Cardiac fibroblast (primary cell): ENCODE measurements around the gene TGM1.

Experiments
- DNase-seq, 2 donors: peaks; one replicate each; pipeline versions ENCODE4 v3.0.0 to v3.0.0-alpha.2; 2010; ENCODE audit warnings: low read depth in 2 of 2
- H3K4me3 ChIP-seq, 2 donors: replicated peaks in 1 of 2; 1 replicate in 1 of 2; 2 replicates in 1 of 2; pipeline ENCODE4 v1.5.1; 2011; ENCODE audit warnings: low read depth in 2 of 2, low read length in 2 of 2, mild to moderate bottlenecking in 2 of 2, moderate library complexity in 1 of 2
- TF ChIP-seq, protein P1 (sequence below): IDR thresholded peaks from one replicate; pipeline ENCODE4 v1.5.1; 2011; ENCODE audit warnings: low read depth, mild to moderate bottlenecking, low read length, inconsistent platforms

TGM1 gene

DNA sequence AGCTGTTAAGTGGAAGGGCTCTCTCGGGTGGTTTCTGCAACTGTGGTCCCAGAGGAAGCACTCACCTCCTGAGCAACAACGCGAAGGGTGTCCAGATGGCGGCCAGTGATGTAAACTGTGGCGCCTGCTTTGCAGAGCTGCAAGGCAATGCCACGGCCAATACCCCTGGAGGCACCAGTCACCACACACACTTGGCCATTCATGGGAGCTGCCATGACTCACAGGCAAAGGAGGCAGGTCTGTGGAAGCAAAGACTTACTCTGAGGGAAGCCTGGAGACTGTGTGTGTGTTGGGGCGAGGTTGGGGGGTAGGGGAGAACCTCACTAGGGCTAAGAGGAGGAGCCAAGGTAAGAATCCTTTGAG is 35.9 kb upstream of the TGM1 start:
- peak overlapping the region; percentile 63 to 100 for H3K4me3 ChIP-seq
- TF ChIP-seq, protein P1, sequence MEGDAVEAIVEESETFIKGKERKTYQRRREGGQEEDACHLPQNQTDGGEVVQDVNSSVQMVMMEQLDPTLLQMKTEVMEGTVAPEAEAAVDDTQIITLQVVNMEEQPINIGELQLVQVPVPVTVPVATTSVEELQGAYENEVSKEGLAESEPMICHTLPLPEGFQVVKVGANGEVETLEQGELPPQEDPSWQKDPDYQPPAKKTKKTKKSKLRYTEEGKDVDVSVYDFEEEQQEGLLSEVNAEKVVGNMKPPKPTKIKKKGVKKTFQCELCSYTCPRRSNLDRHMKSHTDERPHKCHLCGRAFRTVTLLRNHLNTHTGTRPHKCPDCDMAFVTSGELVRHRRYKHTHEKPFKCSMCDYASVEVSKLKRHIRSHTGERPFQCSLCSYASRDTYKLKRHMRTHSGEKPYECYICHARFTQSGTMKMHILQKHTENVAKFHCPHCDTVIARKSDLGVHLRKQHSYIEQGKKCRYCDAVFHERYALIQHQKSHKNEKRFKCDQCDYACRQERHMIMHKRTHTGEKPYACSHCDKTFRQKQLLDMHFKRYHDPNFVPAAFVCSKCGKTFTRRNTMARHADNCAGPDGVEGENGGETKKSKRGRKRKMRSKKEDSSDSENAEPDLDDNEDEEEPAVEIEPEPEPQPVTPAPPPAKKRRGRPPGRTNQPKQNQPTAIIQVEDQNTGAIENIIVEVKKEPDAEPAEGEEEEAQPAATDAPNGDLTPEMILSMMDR, result no peak
- DNase-seq, result peak; percentile 35 to 75

DNA sequence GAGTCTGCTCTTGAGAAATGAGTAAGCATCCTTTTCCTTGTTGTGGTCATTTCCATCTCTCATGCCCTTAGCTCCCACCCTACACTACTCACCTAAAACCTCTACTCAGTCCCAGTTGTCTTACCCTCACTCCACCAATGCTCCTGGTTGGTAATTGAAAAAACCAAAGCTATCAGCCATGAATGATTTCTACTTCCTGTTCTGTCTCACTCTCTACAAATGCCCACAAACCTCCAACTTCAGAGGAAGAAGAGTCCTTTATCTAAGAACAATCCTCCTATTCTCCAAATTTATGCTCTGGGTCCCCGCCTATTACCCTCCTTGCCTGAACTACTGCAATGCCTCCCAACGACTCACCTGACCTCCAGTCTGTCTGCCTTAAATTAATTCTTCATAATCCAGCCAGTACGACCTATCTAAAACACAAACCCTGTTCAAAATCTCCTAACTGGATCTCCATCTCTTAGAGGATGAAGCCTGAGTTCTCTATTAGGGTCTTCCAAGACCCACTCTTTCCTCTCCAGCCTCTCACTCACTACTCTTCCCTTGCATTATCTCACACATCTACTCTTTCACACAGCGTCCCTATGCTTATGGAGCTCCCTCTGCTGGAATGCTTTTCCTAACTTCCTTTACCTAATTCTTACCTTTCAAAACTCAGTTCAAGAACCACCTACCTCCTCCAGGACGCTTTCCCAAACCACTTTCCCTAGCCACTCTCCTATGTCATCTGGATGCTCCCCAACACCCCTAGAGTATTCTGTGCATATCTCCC is 34.4 kb upstream of the TGM1 start:
- no peak overlapping the region for H3K4me3 ChIP-seq
- TF ChIP-seq, protein P1, result peak; percentile 40
- peak; percentile 31 to 39 for DNase-seq

DNA sequence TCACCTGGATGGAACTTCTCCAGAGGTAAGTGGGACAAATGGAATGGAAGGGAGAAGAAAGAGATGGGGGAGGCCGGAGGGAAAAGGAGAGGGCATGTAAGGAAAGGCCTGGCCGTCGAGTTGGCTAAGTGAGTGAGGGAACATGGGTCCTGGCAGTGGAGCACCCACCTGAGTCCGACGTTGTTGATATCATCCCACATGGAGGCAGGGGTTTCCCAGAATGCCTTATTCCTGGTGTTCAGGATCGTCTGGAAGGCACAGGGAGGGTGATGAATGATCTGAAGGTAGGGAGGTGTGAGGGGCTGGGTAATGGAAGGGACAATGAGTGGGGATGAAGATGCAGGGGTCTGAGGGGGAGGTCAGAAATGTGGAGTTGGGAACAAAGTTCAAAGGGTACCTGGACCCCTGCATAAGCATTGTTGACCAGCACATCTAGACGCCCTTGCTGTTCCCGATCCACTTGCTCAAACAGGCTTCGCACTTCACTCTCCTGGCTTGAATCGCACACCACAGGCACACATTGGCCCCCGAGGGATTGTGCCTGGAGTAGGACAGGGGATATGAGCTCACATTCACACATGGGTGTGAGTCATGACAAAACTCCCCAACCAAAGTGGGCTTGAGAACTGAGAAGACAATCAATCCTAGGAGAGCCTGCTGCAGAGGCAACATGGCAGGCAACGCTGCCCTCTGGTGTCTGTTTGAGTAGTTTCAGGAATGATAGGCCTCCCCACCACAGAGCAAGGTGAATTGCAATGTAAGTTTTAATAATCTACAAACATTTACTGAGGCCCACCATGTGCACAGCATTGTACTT is 33.6 kb upstream of the TGM1 start:
- DNase-seq, result peak; percentile 92 to 98
- TF ChIP-seq, protein P1, result peak; percentile 81
- no peak overlapping the region for H3K4me3 ChIP-seq

DNA sequence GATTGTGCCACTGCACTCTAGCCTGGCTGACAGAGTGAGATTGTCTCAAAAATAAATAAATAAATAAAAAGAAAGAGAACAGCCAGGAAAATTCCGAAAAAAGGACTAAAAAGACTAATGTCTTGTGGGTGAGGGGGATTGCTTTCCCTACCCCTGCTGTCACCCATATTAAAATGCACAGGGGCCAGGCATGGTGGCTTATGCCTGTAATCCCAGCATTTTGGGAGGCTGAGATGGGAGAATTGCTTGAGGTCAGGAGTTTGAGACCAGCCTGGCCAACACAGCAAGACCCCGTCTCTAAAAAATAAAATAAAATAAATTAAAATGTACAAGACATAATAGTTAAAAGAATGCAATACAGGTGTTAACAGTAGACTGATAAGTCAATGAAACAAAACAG is 30.5 kb upstream of the TGM1 start:
- no peak for DNase-seq
- TF ChIP-seq, protein P1, result no peak
- H3K4me3 ChIP-seq, result no peak overlapping the region

DNA sequence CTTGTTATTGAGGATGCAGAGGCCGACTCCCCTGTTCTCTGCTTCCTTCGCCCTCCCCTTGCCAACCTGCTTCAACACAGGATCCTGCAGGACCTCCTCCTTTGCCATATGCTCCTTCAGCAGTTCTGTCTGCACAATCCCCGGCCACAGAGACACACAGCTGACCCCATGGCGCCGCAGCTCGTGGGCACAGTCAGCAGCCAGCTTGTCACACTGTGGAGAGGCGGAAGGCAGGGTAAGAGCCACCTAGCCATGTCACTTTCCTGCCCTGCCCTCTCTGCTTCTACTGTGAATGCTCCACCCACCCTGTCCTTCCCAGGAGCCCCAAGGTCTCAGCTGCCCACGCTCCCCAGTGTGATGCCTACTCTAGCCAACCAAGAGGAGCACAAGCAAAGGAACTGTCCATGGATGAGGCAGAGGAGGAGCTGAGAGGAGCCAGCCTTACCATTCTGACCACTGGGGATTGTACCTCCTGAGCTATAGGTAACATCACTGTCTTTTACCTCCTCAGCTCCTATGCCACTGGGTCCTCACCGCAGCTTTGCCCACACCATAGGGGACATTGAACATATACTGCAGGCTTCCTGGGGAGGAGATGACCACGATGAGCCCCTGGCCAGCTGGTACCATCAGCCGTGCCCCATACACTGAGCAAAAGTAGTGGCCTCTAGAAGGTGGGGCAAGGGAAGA is 29.3 kb upstream of the TGM1 start:
- DNase-seq, result no peak
- TF ChIP-seq, protein P1, result no peak
- H3K4me3 ChIP-seq, result no peak overlapping the region

DNA sequence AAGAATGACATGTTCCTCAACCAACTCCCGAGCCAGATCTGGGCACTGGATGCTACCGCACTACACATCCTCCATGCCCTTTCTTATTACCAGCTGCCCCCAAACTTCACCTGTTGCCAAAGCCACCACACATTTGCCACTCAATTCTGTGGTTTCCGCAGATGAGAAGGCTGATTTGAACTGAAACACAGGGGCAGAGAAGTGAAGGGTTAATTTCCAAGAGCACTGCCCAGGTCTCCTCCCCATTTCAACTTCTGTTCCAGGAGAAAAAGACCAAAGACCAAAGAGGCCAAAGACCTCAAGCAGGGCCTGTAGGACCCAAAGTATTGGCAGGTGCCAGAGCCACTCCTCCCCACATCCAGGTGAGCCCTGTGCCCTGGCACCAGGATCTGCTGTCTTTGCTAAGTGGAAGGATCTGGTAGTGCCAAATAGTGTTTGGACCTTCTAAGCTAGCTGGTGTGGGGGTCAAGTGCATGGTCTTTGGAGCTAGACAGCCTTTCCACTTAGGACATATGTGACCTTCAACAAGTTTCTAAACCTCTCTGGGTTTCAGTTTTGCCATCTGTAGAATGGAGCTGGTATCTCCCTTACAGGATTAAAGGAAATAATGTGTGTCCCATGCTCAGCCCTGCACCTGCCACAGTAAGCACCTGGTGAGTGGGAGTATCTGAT is 28.6 kb upstream of the TGM1 start:
- no peak for DNase-seq

More for the DNA sequence above, 28.6 kb upstream of the TGM1 start:
- TF ChIP-seq, protein P1, result no peak
- H3K4me3 ChIP-seq, result no peak overlapping the region
